Amniotic stem cell (primary cell): ENCODE measurements around the gene LIPE.

ENCODE experiments used
- DNase-seq: peaks from one replicate; lab custom pipeline; 2025; lab: John Stamatoyannopoulos, UW

The LIPE gene

GRCh38 chr19:42352301-42353259 is 74.6 kb downstream of the LIPE start:
- DNase-seq, result no peak
